Parathyroid adenoma (tissue), 2 donors: ENCODE measurements around the gene EMILIN1.

Experiments
- H2AFZ ChIP-seq: fragments of 300-600 bp; sonication (generic); one replicate; pipeline ENCODE4 v1.7.0; 2017; ENCODE audit warnings: antibody characterized with exemption, mild to moderate bottlenecking
- H3K27ac ChIP-seq: fragments of 300-600 bp; sonication (generic); one replicate; pipeline ENCODE4 v1.7.0; 2017
- H3K27me3 ChIP-seq: fragments of 300-600 bp; sonication (generic); one replicate; pipeline ENCODE4 v1.7.0; 2017; ENCODE audit warnings: low read length; ENCODE audit not compliant: control insufficient read depth, insufficient read depth
- H3K36me3 ChIP-seq: fragments of 300-600 bp; sonication (generic); one replicate; pipeline ENCODE4 v1.7.0; 2017; ENCODE audit warnings: low read length; ENCODE audit not compliant: control insufficient read depth, insufficient read depth
- H3K4me1 ChIP-seq: fragments of 300-600 bp; sonication (generic); one replicate; pipeline ENCODE4 v1.7.0; 2017; ENCODE audit warnings: control low read depth
- H3K4me2 ChIP-seq: fragments of 300-600 bp; sonication (generic); one replicate; pipeline ENCODE4 v1.7.0; 2017; ENCODE audit warnings: low read length
- H3K4me3 ChIP-seq: fragments of 300-600 bp; sonication (generic); one replicate; pipeline ENCODE4 v1.7.0; 2017; ENCODE audit warnings: low read depth, low read length
- H3K79me2 ChIP-seq: fragments of 300-600 bp; sonication (generic); one replicate; pipeline ENCODE4 v1.7.0; 2017; ENCODE audit warnings: control low read depth
- H3K9ac ChIP-seq: fragments of 300-600 bp; sonication (generic); one replicate; pipeline ENCODE4 v1.7.0; 2017; ENCODE audit warnings: mild to moderate bottlenecking
- H3K9me3 ChIP-seq: fragments of 300-600 bp; sonication (generic); one replicate; pipeline ENCODE4 v1.7.0; 2017; ENCODE audit warnings: low read length; ENCODE audit not compliant: control insufficient read depth
- TF ChIP-seq, protein P1 (sequence below): fragments of 300-600 bp; sonication (generic); IDR thresholded peaks from one replicate; pipeline ENCODE4 v1.7.0; 2017; ENCODE audit warnings: antibody characterized with exemption, mild to moderate bottlenecking
- donor health status: primary hyperparathyroidism.

EMILIN1 gene

DNA sequence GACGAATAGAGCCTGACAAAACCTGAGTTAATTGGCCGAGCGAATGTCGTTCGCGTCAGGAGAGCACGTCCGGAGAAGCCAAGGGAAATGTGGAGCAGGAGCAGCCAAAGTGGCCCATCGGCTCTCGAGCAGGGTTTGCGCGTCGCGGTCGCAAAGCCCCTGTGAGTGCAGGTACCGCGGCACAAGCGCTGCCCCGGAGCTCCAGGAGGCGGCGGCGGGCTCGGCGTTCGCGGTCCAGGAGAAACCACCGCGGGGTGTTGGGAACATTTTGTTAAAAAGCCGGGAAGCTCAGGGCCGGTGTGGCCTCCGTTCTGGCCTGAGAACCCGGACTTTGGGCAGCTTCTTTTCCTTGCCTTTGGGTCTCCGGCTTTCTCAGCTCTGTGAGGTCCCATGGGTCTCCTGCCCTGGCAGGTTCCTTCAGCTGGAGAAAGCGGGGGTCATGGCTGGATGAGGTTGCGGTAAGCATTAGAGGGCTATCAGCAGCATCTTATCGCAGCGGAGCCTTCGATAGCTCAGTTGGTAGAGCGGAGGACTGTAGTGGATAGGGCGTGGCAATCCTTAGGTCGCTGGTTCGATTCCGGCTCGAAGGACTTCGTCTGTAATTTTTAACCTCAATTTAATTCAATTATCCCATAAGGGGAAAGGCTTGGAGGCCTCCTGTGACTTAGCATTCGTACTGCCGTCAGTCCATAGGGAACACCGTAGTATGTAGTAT lies 28.0 kb upstream of the EMILIN1 start:
- H3K4me1 ChIP-seq = peaks cover 2% of the 10 kb centered on the region
- peak overlapping the region; percentile 99 for H2AFZ ChIP-seq
- no peaks in the 10 kb centered on the region for H3K79me2 ChIP-seq
- peak overlapping the region; percentile 97 for H3K4me2 ChIP-seq
- H3K36me3 ChIP-seq = no peaks in the 10 kb centered on the region
- peak overlapping the region; percentile 79 for H3K27ac ChIP-seq
- H3K9ac ChIP-seq = peak overlapping the region; percentile 11
- H3K4me3 ChIP-seq = peak overlapping the region; percentile 84
- no peaks in the 10 kb centered on the region for H3K9me3 ChIP-seq
- no peaks in the 10 kb centered on the region for H3K27me3 ChIP-seq
- TF ChIP-seq, protein P1, sequence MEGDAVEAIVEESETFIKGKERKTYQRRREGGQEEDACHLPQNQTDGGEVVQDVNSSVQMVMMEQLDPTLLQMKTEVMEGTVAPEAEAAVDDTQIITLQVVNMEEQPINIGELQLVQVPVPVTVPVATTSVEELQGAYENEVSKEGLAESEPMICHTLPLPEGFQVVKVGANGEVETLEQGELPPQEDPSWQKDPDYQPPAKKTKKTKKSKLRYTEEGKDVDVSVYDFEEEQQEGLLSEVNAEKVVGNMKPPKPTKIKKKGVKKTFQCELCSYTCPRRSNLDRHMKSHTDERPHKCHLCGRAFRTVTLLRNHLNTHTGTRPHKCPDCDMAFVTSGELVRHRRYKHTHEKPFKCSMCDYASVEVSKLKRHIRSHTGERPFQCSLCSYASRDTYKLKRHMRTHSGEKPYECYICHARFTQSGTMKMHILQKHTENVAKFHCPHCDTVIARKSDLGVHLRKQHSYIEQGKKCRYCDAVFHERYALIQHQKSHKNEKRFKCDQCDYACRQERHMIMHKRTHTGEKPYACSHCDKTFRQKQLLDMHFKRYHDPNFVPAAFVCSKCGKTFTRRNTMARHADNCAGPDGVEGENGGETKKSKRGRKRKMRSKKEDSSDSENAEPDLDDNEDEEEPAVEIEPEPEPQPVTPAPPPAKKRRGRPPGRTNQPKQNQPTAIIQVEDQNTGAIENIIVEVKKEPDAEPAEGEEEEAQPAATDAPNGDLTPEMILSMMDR = peak; percentile 47

DNA sequence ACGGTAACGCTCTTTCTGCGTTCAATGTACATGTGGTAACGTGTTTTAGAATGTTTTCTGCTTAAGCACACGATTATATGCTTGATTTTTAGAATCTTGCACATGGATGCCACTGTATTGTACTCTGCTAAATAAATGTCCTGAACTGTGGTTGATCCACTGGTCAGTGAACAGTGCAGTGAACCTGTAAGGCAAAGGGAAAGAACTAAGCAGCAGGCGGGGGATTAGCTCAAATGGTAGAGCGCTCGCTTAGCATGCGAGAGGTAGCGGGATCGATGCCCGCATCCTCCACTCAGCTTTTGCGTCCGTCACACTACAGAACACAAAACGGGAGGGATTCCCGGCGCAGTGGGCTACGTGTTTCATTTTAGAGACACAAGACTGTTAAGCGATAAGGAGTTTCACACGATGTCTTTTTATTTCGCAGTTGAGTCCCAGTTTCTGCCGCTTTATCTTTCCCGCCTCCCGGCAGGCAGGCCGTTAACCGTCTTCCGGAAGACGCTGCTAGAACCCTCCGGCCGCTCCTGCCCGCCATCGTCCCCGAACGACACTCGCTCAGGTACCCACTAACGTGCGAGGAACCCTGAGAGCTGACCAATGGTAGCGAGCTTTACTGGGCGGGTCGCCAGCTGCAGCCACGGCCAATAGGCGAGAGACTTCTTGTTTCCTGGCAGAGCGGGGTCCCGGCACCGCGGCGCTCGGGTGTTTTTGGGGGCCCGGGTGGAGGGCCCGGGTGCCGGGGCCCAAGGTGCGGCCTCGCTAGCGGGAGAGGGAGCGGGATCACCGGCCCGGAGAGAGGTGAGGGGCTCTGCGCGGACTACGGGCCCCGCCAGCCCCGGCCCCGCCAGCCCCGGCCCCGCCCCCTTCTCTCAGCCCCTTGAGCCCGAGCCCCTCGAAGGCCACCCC lies 27.2 kb upstream of the EMILIN1 start, which contains the start of gene AGBL5:
AGBL5 (plus strand) TSS at position 673 of the 906 bp plus-strand sequence. CDS start 1,291 bp downstream, outside the sequence.
- Histone ChIP-seq H3K36me3 (no peaks in the 10 kb centered on the region), H3K4me2 (peak within 1 kb of the TSS; percentile 97), H3K9me3 (no peaks in the 10 kb centered on the region), H2AFZ (peak within 1 kb of the TSS; percentile 99), H3K27me3 (no peaks in the 10 kb centered on the region), H3K4me1 (peaks cover 2% of the 10 kb centered on the region), H3K9ac (peak within 1 kb of the TSS; percentile 69), H3K79me2 (no peaks in the 10 kb centered on the region), H3K27ac (peak within 1 kb of the TSS; percentile 79), H3K4me3 (peak within 1 kb of the TSS; percentile 84)
- TF ChIP-seq, protein P1 = no peak

DNA sequence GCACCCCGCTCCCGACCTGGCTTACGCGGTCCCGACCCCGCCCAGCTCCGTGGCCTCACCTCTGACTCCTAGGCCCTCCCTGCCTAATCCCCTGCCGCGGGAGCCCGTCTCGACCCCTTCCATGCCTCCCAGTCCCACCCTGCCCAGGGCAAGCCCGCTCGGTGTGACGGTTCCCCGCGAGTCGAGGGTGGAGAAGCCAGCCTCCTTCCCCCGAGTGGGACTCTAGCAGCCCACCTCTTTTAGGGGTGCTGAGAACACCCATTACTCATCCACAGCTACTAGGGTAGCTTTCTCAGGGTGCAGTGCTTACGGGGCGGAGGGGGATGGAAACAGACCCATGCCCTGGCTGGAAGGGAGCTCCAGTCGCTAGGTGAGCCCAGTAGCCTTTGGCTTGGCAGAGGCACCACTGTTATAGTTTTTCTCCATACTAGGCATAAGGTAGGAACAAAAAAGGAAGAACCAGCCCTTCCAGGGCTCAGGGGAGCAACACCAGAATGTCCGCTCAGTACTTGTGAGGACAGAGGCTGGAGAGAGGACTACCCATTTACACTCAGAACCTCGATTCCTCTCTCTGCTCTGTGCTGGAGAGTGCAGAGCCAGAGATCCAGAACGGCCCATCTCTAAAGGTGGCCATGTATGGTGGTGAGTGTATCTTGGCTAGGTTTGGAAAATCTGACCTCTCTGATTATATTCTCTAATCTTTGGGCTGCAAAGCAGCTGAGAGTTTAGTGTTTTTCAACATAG lies 26.3 kb upstream of the EMILIN1 start:
- Histone ChIP-seq H3K79me2 (no peaks in the 10 kb centered on the region), H3K9ac (peak overlapping the region; percentile 69), H3K27me3 (no peaks in the 10 kb centered on the region), H3K4me3 (peak overlapping the region; percentile 84), H3K9me3 (no peaks in the 10 kb centered on the region), H3K4me1 (peaks cover 2% of the 10 kb centered on the region), H3K27ac (peak overlapping the region; percentile 79), H3K36me3 (no peaks in the 10 kb centered on the region), H2AFZ (peak overlapping the region; percentile 72), H3K4me2 (peak overlapping the region; percentile 97)
- TF ChIP-seq, protein P1 = no peak

DNA sequence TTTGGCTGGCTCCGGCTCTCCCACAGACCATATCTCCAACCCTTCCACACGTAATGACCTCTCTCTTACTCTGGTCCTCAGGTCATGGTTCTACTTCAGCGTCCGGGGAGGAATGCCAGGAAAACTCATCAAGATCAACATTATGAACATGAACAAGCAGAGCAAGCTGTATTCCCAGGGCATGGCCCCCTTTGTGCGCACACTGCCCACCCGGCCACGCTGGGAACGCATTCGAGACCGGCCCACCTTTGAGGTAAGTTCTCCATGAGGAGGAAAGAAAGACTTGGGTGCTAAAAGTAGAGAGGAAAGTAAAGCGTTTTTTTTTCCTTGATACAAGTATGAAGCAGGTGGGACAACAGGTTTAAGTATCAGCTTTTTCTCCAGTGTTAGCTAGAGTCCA lies 25.1 kb upstream of the EMILIN1 start:
- H3K9ac ChIP-seq = no peak overlapping the region
- no peaks in the 10 kb centered on the region for H3K9me3 ChIP-seq
- TF ChIP-seq, protein P1 = no peak
- no peaks in the 10 kb centered on the region for H3K36me3 ChIP-seq
- peaks cover 2% of the 10 kb centered on the region for H3K4me1 ChIP-seq
- H2AFZ ChIP-seq = no peak overlapping the region
- no peaks in the 10 kb centered on the region for H3K27me3 ChIP-seq
- no peak overlapping the region for H3K4me3 ChIP-seq
- H3K27ac ChIP-seq = no peak overlapping the region
- H3K4me2 ChIP-seq = no peak overlapping the region
- H3K79me2 ChIP-seq = no peaks in the 10 kb centered on the region
